Stomach smooth muscle (tissue), 2 donors: ENCODE results near the gene COG5.

Experiments
- H3K27ac ChIP-seq: one replicate; pipeline ENCODE4 v1.7.0; 2013; ENCODE audit warnings: mild to moderate bottlenecking, low read length, inconsistent platforms
- H3K27me3 ChIP-seq, 2 donors: one replicate each; pipeline ENCODE4 v1.7.0; 2013; ENCODE audit warnings: low read length in 2 of 2; ENCODE audit not compliant: insufficient read depth in 2 of 2, control insufficient read depth in 1 of 2
- H3K36me3 ChIP-seq, 2 donors: one replicate each; pipeline ENCODE4 v1.7.0; 2013; ENCODE audit warnings: low read length in 2 of 2; ENCODE audit not compliant: control insufficient read depth in 2 of 2, insufficient read depth in 2 of 2
- H3K4me1 ChIP-seq: one replicate; pipeline ENCODE4 v1.7.0; 2013; ENCODE audit warnings: low read length; ENCODE audit not compliant: control insufficient read depth, insufficient read depth
- H3K4me3 ChIP-seq, 2 donors: one replicate each; pipeline ENCODE4 v1.7.0; 2013; ENCODE audit warnings: low read length in 2 of 2
- H3K9ac ChIP-seq, 2 donors: one replicate each; pipeline ENCODE4 v1.7.0; 2013; ENCODE audit warnings: low read length in 2 of 2, mild to moderate bottlenecking in 1 of 2
- H3K9me3 ChIP-seq, 2 donors: one replicate each; pipeline ENCODE4 v1.7.0; 2013; ENCODE audit warnings: low read length in 2 of 2; ENCODE audit not compliant: control insufficient read depth in 2 of 2
- donor health status: healthy.
- donor health status: Pancreatic carcinoma.

COG5 gene

DNA sequence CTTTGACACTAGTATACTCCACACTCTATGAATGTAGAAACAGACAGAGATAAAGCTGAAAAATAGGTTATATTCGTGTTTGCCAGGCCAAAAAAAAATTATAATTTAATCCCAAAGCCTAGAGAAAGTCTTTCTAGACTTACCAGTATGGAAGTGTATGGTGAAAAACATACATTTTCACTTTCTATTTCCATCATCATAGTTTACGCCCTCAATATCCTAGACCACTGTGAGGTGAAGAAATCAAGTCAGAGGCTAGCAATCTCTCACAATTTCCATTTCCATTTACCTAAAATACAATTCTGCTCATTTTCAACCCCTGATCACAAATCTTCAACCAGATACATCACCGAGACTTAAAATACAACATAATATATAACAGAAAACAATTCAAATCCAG is 77.7 kb downstream of the COG5 start:
- Histone ChIP-seq H3K4me3 (no peak overlapping the region), H3K36me3 (no peaks in the 10 kb centered on the region), H3K9ac (no peak overlapping the region)

DNA sequence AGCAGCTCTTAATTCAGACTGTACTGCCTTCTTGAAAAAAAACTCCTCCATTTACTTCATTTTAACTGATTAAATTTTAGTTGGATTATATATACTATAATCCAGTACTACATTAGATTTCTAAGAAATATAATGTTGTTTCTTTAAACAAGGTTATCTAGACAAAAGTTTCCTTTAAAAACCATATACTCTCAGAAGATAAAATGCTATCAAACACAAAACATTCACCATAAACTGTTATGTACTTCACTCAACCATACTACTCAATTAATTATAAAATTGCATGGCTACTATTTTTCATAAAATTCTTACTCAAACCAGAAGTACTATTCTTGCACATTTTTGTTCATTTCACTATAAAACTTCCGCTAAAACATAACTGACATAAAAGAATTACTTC is 81.1 kb downstream of the COG5 start:
- Histone ChIP-seq H3K9me3 (no peaks in the 10 kb centered on the region), H3K9ac (no peak overlapping the region), H3K27ac (no peak overlapping the region), H3K4me1 (no peaks in the 10 kb centered on the region), H3K4me3 (no peak overlapping the region), H3K27me3 (no peaks in the 10 kb centered on the region), H3K36me3 (no peaks in the 10 kb centered on the region)

More for the DNA sequence above, 77.7 kb downstream of the COG5 start:
- no peaks in the 10 kb centered on the region for H3K4me1 ChIP-seq
- no peaks in the 10 kb centered on the region for H3K9me3 ChIP-seq
- no peaks in the 10 kb centered on the region for H3K27me3 ChIP-seq
- no peak overlapping the region for H3K27ac ChIP-seq

DNA sequence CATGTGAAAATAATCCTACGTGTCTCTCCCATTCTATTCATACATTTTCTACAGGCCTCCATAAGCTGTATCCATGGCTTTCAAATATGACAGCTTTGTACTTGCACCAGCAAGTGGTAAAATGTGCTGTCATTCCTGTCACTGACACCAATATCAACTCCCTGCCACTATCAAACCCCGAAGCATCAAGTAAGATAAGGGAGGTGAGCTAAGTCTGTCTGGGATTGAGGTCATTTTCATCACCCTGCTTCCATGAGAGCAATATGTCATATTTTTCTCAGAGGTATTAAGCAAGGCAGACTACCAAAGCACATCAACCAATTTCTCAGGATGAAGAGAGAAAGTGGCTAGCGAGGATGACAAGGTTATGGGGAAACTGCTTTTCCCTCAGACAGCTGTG is 82.8 kb downstream of the COG5 start:
- Histone ChIP-seq H3K27me3 (no peaks in the 10 kb centered on the region), H3K4me1 (no peaks in the 10 kb centered on the region), H3K9ac (no peak overlapping the region), H3K27ac (no peak overlapping the region), H3K4me3 (no peak overlapping the region), H3K9me3 (no peaks in the 10 kb centered on the region), H3K36me3 (no peaks in the 10 kb centered on the region)

DNA sequence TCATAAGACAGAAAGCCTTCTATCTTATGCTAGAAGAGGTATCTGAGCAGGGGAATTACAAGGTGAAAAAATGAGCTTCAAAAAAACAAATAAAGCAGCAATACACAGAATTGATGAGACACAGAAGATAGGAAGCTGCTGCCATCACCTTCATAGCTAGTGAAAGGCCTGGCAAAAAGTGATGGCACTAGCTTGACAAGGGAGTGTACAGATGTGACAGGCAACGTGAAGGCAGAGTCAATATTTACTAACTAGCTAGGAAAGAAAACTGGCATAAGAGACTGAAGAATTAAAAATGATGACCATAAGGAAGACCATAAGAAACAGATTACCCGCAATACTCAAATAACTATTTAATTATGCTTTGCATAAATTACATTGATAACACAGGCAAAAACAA is 84.4 kb downstream of the COG5 start:
- H3K36me3 ChIP-seq: no peaks in the 10 kb centered on the region
- H3K4me1 ChIP-seq: no peaks in the 10 kb centered on the region
- no peak overlapping the region for H3K9ac ChIP-seq
- no peak overlapping the region for H3K4me3 ChIP-seq
- H3K27me3 ChIP-seq: no peaks in the 10 kb centered on the region
- no peak overlapping the region for H3K27ac ChIP-seq
- H3K9me3 ChIP-seq: no peaks in the 10 kb centered on the region

DNA sequence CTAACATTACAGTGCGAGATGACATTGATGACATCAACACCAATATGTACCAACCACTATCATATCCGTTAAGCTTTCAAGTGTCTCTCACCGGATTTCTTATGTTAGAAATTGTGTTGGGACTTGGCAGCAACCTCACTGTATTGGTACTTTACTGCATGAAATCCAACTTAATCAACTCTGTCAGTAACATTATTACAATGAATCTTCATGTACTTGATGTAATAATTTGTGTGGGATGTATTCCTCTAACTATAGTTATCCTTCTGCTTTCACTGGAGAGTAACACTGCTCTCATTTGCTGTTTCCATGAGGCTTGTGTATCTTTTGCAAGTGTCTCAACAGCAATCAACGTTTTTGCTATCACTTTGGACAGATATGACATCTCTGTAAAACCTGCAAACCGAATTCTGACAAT is 89.6 kb downstream of the COG5 start:
- H3K36me3 ChIP-seq: no peaks in the 10 kb centered on the region
- no peaks in the 10 kb centered on the region for H3K27me3 ChIP-seq
- H3K4me1 ChIP-seq: no peaks in the 10 kb centered on the region
- H3K9me3 ChIP-seq: no peaks in the 10 kb centered on the region
- H3K9ac ChIP-seq: no peak overlapping the region
- H3K4me3 ChIP-seq: no peak overlapping the region
- H3K27ac ChIP-seq: no peak overlapping the region

DNA sequence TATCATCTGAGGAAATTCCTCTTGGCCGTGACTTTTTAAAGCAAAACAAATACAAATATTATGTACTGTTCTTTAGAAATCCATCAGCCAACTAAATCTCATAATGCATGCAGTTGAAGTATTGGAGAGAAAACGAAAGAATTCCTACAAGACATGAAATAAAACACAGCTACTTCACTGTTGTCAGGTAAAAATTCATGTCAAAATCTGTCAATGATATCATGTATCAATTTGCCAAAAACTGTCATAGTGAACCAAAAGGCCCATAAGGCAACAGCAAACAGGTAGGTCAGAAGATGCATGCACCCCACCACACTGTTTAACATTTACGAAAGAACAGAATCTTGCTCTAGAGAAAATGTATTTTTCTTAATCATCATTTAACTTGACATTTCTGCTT is 91.6 kb downstream of the COG5 start:
- H3K27ac ChIP-seq: no peak overlapping the region
- H3K27me3 ChIP-seq: no peaks in the 10 kb centered on the region
- no peak overlapping the region for H3K4me3 ChIP-seq
- no peak overlapping the region for H3K9ac ChIP-seq
- no peaks in the 10 kb centered on the region for H3K36me3 ChIP-seq
- H3K9me3 ChIP-seq: no peaks in the 10 kb centered on the region
- H3K4me1 ChIP-seq: no peaks in the 10 kb centered on the region

DNA sequence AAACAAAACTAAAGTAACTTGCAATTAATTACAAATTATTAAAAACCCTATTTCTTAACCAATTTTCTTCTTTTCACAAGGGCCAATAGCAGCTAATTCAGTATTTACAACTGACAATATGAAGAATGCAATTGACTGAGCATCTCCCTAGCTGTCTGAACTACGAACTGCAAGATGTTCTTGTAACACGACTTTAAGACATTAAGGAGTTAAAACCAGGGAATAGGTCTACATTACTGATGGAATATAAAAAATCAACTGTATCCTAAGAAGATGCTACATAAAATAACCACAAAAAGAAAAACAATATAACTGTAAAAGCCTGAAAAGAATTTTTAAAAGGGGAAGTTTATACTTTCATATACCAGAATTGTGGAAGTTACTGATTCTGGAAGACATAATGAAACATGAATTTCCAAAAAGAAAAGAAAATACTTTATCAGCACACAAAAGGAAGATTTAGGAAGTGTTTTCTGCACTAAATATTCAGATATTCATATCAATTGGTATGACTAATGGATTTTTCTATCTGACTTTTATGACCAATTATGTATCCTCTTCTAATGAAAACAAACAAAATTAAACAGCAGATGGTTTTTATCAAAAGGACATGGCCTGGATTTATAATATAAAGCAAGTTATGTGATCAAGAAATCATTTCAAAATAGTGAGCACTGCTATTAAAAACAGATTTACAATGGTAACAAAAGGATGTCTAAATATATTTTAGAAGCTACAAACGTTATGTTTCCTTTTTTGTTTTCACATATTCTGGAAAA is 92.2 kb downstream of the COG5 start:
- Histone ChIP-seq H3K27me3 (no peaks in the 10 kb centered on the region), H3K4me3 (no peak overlapping the region), H3K4me1 (no peaks in the 10 kb centered on the region), H3K9me3 (no peaks in the 10 kb centered on the region), H3K36me3 (no peaks in the 10 kb centered on the region), H3K9ac (no peak overlapping the region), H3K27ac (no peak overlapping the region)

DNA sequence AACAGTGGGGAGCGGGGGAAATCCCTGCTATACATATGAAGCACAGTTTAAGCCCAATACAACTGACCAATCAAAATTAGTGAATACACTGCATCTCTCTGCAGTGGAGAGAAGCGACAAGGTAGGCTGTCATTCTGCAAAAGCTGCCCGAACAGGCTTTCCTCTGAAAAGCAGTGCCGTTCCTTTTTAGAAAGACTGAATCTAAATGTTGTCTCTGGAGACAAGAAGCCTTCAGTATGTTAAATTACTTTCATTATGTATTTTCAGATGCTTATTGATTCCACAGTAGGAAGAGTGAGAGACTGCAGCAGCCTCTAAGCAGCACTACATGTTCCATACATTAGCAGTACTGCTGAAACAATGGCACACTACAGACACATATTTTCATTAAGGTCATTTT is 93.8 kb downstream of the COG5 start, which contains the start of gene GPR22:
Gene GPR22, plus strand, starts transcription at position 129 of the 400 bp plus-strand sequence. CDS start 4,004 bp downstream, outside the sequence.
- Histone ChIP-seq H3K9ac (no peak within 1 kb of the TSS), H3K27me3 (no peaks in the 10 kb centered on the region), H3K36me3 (no peaks in the 10 kb centered on the region), H3K27ac (no peak within 1 kb of the TSS), H3K9me3 (no peaks in the 10 kb centered on the region), H3K4me3 (no peak within 1 kb of the TSS), H3K4me1 (no peaks in the 10 kb centered on the region)

DNA sequence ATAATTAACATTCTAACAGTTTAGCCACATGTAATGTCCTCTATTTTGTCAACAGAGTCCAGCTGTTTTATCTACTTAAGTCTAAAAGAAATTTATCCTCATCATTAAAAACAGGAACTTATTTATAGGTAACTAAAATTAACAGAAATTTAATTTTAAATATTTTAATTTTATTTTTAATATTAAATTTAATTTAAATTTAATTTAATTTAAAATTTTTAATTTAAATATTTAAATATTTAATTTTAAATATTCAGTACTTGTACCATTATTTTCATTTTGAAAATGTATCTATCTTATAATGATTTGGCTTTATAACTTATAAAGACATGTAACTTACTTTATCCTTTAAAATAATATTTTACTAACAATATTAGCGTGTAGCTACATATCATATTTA is 94.9 kb downstream of the COG5 start:
- Histone ChIP-seq H3K9me3 (no peaks in the 10 kb centered on the region), H3K4me1 (no peaks in the 10 kb centered on the region), H3K9ac (no peak overlapping the region), H3K27ac (no peak overlapping the region), H3K27me3 (no peaks in the 10 kb centered on the region), H3K36me3 (no peaks in the 10 kb centered on the region), H3K4me3 (no peak overlapping the region)

DNA sequence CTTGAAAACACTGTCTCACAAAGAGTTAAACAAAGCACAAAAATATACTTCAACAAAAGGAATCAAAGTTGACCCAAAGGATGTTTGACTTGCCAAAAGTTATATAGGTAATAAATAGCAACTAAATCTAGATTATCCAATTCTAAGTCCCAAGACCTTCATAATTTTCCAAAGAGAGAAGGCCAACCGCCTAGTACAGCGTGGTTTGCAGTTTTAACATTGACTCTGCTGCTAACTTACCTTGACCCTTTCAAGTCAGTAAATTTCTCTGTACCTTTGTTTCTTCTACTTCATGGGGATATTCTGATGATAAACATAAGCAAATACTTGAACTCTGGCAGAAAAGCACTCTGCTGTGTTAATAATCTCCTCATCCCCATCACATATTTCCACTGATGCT is 95.7 kb downstream of the COG5 start:
- Histone ChIP-seq H3K9ac (no peak overlapping the region), H3K4me1 (no peaks in the 10 kb centered on the region), H3K9me3 (no peaks in the 10 kb centered on the region), H3K4me3 (no peak overlapping the region), H3K27me3 (no peaks in the 10 kb centered on the region), H3K27ac (no peak overlapping the region), H3K36me3 (no peaks in the 10 kb centered on the region)

DNA sequence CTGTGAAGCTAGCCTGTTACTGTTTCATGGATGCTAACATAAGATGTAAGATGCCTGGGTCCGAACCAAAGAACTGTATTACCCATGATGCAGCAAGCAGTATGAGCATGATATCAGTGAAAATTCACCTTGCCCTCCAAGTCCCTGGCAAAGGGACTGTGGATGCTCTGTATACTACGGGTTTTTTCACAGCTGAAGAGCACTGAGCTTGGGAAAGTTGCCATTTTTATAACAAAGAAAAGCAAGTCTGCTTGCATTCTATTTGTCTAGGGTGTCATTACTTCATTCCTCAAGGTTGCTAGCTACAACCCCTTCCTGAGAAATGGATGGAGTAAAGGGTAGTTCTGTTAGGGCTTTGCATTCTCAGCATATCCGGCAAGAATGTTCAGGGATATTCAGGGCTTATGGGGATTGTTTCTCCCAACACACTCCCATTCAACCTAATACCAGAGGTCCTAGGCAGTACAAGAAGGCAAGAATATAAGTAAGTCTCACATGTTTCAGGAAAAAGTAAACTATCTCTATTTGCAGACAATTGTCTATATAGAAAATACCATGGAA is 99.0 kb downstream of the COG5 start:
- Histone ChIP-seq H3K4me1 (no peaks in the 10 kb centered on the region), H3K4me3 (no peak overlapping the region), H3K9ac (no peak overlapping the region), H3K27ac (no peak overlapping the region), H3K27me3 (no peaks in the 10 kb centered on the region), H3K36me3 (no peaks in the 10 kb centered on the region), H3K9me3 (no peaks in the 10 kb centered on the region)
